Omental fat pad (tissue), 4 donors: ENCODE data around the gene APOC1. TPM values are rescaled to one million over a fixed set of nuclear protein-coding genes. Genes with fewer than 3 reads are reported as not detected.
"Not testable (repeated sequence)": the region's sequence is repeated elsewhere in the genome, so short reads cannot be mapped to it uniquely, and the experiment has no call there.

Experiments used
- ATAC-seq: fragments of 150-250 bp; one replicate; pipeline ENCODE4 v1.9.1; 2016; ENCODE audit warnings: mild to moderate bottlenecking, moderate library complexity; ENCODE audit not compliant: low FRiP score
- DNase-seq: peaks from one replicate; pipeline ENCODE4 v3.0.0-alpha.2; 2019; ENCODE audit warnings: low spot score
- CTCF ChIP-seq, 3 donors: fragments of 450-650 bp; IDR thresholded peaks; one replicate each; pipeline ENCODE4 v1.5.1; 2016 to 2017; ENCODE audit warnings: antibody characterized with exemption in 3 of 3, mild to moderate bottlenecking in 3 of 3, moderate library complexity in 2 of 3
- total RNA-seq, 4 donors: library from RNA; depleted of rRNA; stranded (reverse); fragments of >200 nt; gene quantifications; one replicate each; pipeline ENCODE4 v1.1.0, GENCODE V29; 2016

APOC1 gene
- total RNA-seq, 4 donors from 2014 or later: 12.3 to 121 (median 21.8) TPM

GRCh38 chr19:44908074-44908835, 6.2 kb upstream of the APOC1 start:
- ATAC-seq: no peak
- no peak for TF ChIP-seq CTCF (IDR thresholded peaks at IDR 0.05)
- no peak for DNase-seq

- ATAC-seq (no peak), DNase-seq (no peak)
- no peak for TF ChIP-seq CTCF (IDR thresholded peaks at IDR 0.05)
These were observed 5.6 kb upstream of the APOC1 start for GRCh38 chr19:44908836-44909261.

- ATAC-seq (no peak), DNase-seq (no peak)
- TF ChIP-seq CTCF (IDR thresholded peaks at IDR 0.05): no peak
These were observed 4.6 kb upstream of the APOC1 start for GRCh38 chr19:44909775-44910174.

GRCh38 chr19:44911896-44912295, 2.5 kb upstream of the APOC1 start:
- not testable (repeated sequence) for ATAC-seq, DNase-seq

- no peak for ATAC-seq
- no peak for TF ChIP-seq CTCF (IDR thresholded peaks at IDR 0.05)
- no peak for DNase-seq
These were observed 1.6 kb upstream of the APOC1 start for GRCh38 chr19:44912854-44913253.

GRCh38 chr19:44913512-44914432, 636 bp upstream of the APOC1 start:
- ATAC-seq, DNase-seq: not testable (repeated sequence)

- DNase-seq (no peak), ATAC-seq (no peak)
- no peak for TF ChIP-seq CTCF (IDR thresholded peaks at IDR 0.05)
These were observed 9.9 kb downstream of the APOC1 start for GRCh38 chr19:44924243-44924725.
